ENCODE data around the gene HIF3A.
"Not testable (repeated sequence)": the region's sequence is repeated elsewhere in the genome, so short reads cannot be mapped to it uniquely, and the experiment has no call there.

DNA sequence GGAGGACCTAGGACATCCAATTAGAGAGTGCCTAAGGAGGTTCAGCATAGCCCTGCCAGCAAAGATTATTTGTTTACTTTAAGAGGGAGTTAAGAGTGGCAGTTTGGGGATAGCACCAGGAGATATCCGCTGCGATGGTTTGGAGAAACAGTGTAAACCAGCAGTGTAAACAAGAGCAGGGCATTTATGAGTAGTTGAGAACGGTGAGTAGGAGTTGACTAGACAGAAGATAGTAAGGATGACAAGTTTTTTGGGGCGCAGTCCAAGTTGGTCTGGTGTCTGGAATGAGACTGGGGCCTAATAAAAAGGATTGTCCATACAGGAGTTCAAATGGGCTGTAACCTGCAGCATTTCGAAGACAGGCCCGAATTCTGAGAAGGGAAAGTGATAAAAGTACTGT is 22.9 kb upstream of the HIF3A start:
- TF ChIP-seq, protein P1, sequence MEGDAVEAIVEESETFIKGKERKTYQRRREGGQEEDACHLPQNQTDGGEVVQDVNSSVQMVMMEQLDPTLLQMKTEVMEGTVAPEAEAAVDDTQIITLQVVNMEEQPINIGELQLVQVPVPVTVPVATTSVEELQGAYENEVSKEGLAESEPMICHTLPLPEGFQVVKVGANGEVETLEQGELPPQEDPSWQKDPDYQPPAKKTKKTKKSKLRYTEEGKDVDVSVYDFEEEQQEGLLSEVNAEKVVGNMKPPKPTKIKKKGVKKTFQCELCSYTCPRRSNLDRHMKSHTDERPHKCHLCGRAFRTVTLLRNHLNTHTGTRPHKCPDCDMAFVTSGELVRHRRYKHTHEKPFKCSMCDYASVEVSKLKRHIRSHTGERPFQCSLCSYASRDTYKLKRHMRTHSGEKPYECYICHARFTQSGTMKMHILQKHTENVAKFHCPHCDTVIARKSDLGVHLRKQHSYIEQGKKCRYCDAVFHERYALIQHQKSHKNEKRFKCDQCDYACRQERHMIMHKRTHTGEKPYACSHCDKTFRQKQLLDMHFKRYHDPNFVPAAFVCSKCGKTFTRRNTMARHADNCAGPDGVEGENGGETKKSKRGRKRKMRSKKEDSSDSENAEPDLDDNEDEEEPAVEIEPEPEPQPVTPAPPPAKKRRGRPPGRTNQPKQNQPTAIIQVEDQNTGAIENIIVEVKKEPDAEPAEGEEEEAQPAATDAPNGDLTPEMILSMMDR (IDR thresholded peaks at IDR 0.05 in 2 of 3, conservative IDR thresholded peaks at IDR 0.05 in 1 of 3; ENCODE audit: insufficient read depth in 2 of 3, low read depth in 1 of 3, low read length in 3 of 3): not testable (repeated sequence)
- TF ChIP-seq, protein P2, sequence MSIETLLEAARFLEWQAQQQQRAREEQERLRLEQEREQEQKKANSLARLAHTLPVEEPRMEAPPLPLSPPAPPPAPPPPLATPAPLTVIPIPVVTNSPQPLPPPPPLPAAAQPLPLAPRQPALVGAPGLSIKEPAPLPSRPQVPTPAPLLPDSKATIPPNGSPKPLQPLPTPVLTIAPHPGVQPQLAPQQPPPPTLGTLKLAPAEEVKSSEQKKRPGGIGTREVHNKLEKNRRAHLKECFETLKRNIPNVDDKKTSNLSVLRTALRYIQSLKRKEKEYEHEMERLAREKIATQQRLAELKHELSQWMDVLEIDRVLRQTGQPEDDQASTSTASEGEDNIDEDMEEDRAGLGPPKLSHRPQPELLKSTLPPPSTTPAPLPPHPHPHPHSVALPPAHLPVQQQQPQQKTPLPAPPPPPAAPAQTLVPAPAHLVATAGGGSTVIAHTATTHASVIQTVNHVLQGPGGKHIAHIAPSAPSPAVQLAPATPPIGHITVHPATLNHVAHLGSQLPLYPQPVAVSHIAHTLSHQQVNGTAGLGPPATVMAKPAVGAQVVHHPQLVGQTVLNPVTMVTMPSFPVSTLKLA (conservative IDR thresholded peaks at IDR 0.05): not testable (repeated sequence)
- TF ChIP-seq, protein P3, sequence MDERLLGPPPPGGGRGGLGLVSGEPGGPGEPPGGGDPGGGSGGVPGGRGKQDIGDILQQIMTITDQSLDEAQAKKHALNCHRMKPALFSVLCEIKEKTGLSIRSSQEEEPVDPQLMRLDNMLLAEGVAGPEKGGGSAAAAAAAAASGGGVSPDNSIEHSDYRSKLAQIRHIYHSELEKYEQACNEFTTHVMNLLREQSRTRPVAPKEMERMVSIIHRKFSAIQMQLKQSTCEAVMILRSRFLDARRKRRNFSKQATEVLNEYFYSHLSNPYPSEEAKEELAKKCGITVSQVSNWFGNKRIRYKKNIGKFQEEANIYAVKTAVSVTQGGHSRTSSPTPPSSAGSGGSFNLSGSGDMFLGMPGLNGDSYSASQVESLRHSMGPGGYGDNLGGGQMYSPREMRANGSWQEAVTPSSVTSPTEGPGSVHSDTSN (CRISPR knock-in tag; IDR thresholded peaks at IDR 0.05; ENCODE audit: low read depth): not testable (repeated sequence)
- TF ChIP-seq, protein P3 (tag; conservative IDR thresholded peaks at IDR 0.05; ENCODE audit: low read depth): not testable (repeated sequence)
- TF ChIP-seq MTA2 (IDR thresholded peaks at IDR 0.05; ENCODE audit: low read depth); SMARCC2 (IDR thresholded peaks at IDR 0.05; ENCODE audit: low read depth); BRD4 (IDR thresholded peaks at IDR 0.05); NFIC (IDR thresholded peaks at IDR 0.05); FOXM1 (IDR thresholded peaks at IDR 0.05; ENCODE audit: low read depth); FOXM1 (CRISPR knock-in tag; IDR thresholded peaks at IDR 0.05; ENCODE audit: low read depth): not testable (repeated sequence)
- TF ChIP-seq, protein P4, sequence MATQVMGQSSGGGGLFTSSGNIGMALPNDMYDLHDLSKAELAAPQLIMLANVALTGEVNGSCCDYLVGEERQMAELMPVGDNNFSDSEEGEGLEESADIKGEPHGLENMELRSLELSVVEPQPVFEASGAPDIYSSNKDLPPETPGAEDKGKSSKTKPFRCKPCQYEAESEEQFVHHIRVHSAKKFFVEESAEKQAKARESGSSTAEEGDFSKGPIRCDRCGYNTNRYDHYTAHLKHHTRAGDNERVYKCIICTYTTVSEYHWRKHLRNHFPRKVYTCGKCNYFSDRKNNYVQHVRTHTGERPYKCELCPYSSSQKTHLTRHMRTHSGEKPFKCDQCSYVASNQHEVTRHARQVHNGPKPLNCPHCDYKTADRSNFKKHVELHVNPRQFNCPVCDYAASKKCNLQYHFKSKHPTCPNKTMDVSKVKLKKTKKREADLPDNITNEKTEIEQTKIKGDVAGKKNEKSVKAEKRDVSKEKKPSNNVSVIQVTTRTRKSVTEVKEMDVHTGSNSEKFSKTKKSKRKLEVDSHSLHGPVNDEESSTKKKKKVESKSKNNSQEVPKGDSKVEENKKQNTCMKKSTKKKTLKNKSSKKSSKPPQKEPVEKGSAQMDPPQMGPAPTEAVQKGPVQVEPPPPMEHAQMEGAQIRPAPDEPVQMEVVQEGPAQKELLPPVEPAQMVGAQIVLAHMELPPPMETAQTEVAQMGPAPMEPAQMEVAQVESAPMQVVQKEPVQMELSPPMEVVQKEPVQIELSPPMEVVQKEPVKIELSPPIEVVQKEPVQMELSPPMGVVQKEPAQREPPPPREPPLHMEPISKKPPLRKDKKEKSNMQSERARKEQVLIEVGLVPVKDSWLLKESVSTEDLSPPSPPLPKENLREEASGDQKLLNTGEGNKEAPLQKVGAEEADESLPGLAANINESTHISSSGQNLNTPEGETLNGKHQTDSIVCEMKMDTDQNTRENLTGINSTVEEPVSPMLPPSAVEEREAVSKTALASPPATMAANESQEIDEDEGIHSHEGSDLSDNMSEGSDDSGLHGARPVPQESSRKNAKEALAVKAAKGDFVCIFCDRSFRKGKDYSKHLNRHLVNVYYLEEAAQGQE (IDR thresholded peaks at IDR 0.05; ENCODE audit: borderline replicate concordance): not testable (repeated sequence)
- TF ChIP-seq, protein P4 (CRISPR knock-in tag; IDR thresholded peaks at IDR 0.05; ENCODE audit: low read depth): not testable (repeated sequence)
- TF ChIP-seq, protein P5, sequence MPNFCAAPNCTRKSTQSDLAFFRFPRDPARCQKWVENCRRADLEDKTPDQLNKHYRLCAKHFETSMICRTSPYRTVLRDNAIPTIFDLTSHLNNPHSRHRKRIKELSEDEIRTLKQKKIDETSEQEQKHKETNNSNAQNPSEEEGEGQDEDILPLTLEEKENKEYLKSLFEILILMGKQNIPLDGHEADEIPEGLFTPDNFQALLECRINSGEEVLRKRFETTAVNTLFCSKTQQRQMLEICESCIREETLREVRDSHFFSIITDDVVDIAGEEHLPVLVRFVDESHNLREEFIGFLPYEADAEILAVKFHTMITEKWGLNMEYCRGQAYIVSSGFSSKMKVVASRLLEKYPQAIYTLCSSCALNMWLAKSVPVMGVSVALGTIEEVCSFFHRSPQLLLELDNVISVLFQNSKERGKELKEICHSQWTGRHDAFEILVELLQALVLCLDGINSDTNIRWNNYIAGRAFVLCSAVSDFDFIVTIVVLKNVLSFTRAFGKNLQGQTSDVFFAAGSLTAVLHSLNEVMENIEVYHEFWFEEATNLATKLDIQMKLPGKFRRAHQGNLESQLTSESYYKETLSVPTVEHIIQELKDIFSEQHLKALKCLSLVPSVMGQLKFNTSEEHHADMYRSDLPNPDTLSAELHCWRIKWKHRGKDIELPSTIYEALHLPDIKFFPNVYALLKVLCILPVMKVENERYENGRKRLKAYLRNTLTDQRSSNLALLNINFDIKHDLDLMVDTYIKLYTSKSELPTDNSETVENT (CRISPR knock-in tag; IDR thresholded peaks at IDR 0.05): not testable (repeated sequence)
